GM18505 (cell line): ENCODE measurements around the gene GABBR2.

Experiments used
- ATAC-seq: cut with Tn5 transposase; IDR thresholded peaks from one replicate; pipeline ENCODE4 v1.9.1; 2021; ENCODE audit not compliant: unreplicated experiment
- POLR2A ChIP-seq: IDR thresholded peaks from 4 replicates; pipeline ENCODE4 v1.6.1; 2011; ENCODE audit warnings: borderline replicate concordance; ENCODE audit not compliant: insufficient read depth, insufficient read length; ENCODE audit errors: extremely low read depth

GABBR2 gene

GRCh38 chr9:98370300-98370975 lies 338.3 kb downstream of the GABBR2 start:
- TF ChIP-seq POLR2A = no peak
- ATAC-seq = no peak

- ATAC-seq = no peak
- TF ChIP-seq POLR2A = no peak
Measured at GRCh38 chr9:98369896-98370295, 338.8 kb downstream of the GABBR2 start.

- no peak for ATAC-seq
- no peak for TF ChIP-seq POLR2A
Measured at GRCh38 chr9:98369471-98369870, 339.3 kb downstream of the GABBR2 start.

- TF ChIP-seq POLR2A = no peak
- no peak for ATAC-seq
Measured at GRCh38 chr9:98369066-98369425, 339.7 kb downstream of the GABBR2 start.

- TF ChIP-seq POLR2A = no peak
- no peak for ATAC-seq
Measured at GRCh38 chr9:98368366-98369065, 340.2 kb downstream of the GABBR2 start.

- TF ChIP-seq POLR2A = no peak
- no peak for ATAC-seq
Measured at GRCh38 chr9:98367923-98368322, 340.8 kb downstream of the GABBR2 start.

GRCh38 chr9:98367371-98367900 lies 341.3 kb downstream of the GABBR2 start:
- no peak for TF ChIP-seq POLR2A
- no peak for ATAC-seq

- no peak for ATAC-seq
- no peak for TF ChIP-seq POLR2A
Measured at GRCh38 chr9:98365781-98366180, 343.0 kb downstream of the GABBR2 start.

- no peak for TF ChIP-seq POLR2A
- ATAC-seq = no peak
Measured at GRCh38 chr9:98365227-98365669, 343.5 kb downstream of the GABBR2 start.

GRCh38 chr9:98364086-98364485 lies 344.6 kb downstream of the GABBR2 start:
- no peak for TF ChIP-seq POLR2A
- no peak for ATAC-seq

- no peak for TF ChIP-seq POLR2A
- ATAC-seq = no peak
Measured at GRCh38 chr9:98363644-98364043, 345.1 kb downstream of the GABBR2 start.

GRCh38 chr9:98362624-98363252 lies 346.0 kb downstream of the GABBR2 start:
- no peak for ATAC-seq
- TF ChIP-seq POLR2A = no peak

- no peak for TF ChIP-seq POLR2A
- ATAC-seq = no peak
Measured at GRCh38 chr9:98361645-98362044, 347.1 kb downstream of the GABBR2 start.
